Measurements from ENCODE around the gene HES6.

HES6 gene

GRCh38 chr2:238244151-238244550 is 4.3 kb upstream of the HES6 start:
- TF ChIP-seq CTCF (IDR thresholded peaks at IDR 0.05; ENCODE audit: insufficient read depth, low read depth, low read length, missing control alignments) = no peak
- DNase-seq (ENCODE audit: low read depth) = no peak
- no peak overlapping the region for H3K4me3 ChIP-seq (ENCODE audit: low read depth, low read length)

- DNase-seq (ENCODE audit: low read depth) = no peak
- H3K4me3 ChIP-seq (ENCODE audit: low read depth, low read length) = no peak overlapping the region
- TF ChIP-seq CTCF (IDR thresholded peaks at IDR 0.05; ENCODE audit: insufficient read depth, low read depth, low read length, missing control alignments) = no peak
Observed at GRCh38 chr2:238243496-238244076, 3.7 kb upstream of the HES6 start.

GRCh38 chr2:238242731-238243495 is 3.1 kb upstream of the HES6 start:
- no peak for TF ChIP-seq CTCF (IDR thresholded peaks at IDR 0.05; ENCODE audit: insufficient read depth, low read depth, low read length, missing control alignments)
- no peak for DNase-seq (ENCODE audit: low read depth)

GRCh38 chr2:238241970-238242369 is 2.1 kb upstream of the HES6 start:
- TF ChIP-seq CTCF (IDR thresholded peaks at IDR 0.05; ENCODE audit: insufficient read depth, low read depth, low read length, missing control alignments) = no peak
- no peak overlapping the region for H3K4me3 ChIP-seq (ENCODE audit: low read depth, low read length)
- DNase-seq (ENCODE audit: low read depth) = no peak

More at GRCh38 chr2:238242731-238243495, 3.1 kb upstream of the HES6 start:
- H3K4me3 ChIP-seq (ENCODE audit: low read depth, low read length) = no peak overlapping the region

GRCh38 chr2:238240757-238241711 is 1.2 kb upstream of the HES6 start:
- no peak for TF ChIP-seq CTCF (IDR thresholded peaks at IDR 0.05; ENCODE audit: insufficient read depth, low read depth, low read length, missing control alignments)
- H3K4me3 ChIP-seq (ENCODE audit: low read depth, low read length) = no peak overlapping the region
- DNase-seq (ENCODE audit: low read depth) = peak; percentile 67

GRCh38 chr2:238239543-238239862 is 335 bp downstream of the HES6 start:
- peak; percentile 21 for DNase-seq (ENCODE audit: low read depth)
- no peak for TF ChIP-seq CTCF (IDR thresholded peaks at IDR 0.05; ENCODE audit: insufficient read depth, low read depth, low read length, missing control alignments)
- H3K4me3 ChIP-seq (ENCODE audit: low read depth, low read length) = peak overlapping the region; percentile 55

All from GM12865 (cell line).